Chondrocyte (in vitro differentiated cells): ENCODE measurements around the gene RHEB. TPM values are rescaled to one million over a fixed set of nuclear protein-coding genes. Genes with fewer than 3 reads are reported as not detected.
A peak's percentile ranks its signal among the peaks of the same experiment; 100 is the strongest.

ENCODE experiments used
- DNase-seq: peaks from one replicate; pipeline ENCODE4 v3.0.0; 2021; ENCODE audit warnings: mixed read lengths, low spot score
- H3K27ac Mint-ChIP-seq: one replicate; pipeline ENCODE4 v1.8.0; 2021; ENCODE audit warnings: mild to moderate bottlenecking, moderate library complexity, mixed read lengths; ENCODE audit not compliant: unreplicated experiment
- H3K27me3 Mint-ChIP-seq: 2 replicates; pipeline ENCODE4 v1.8.0; 2021; ENCODE audit warnings: low read depth, mixed read lengths
- H3K36me3 Mint-ChIP-seq: 2 replicates; pipeline ENCODE4 v1.8.0; 2021; ENCODE audit warnings: low read depth, mixed read lengths
- H3K4me1 Mint-ChIP-seq: 2 replicates; pipeline ENCODE4 v1.8.0; 2021; ENCODE audit warnings: low read depth, mild to moderate bottlenecking, mixed read lengths
- H3K4me3 Mint-ChIP-seq: one replicate; pipeline ENCODE4 v1.8.0; 2021; ENCODE audit warnings: mild to moderate bottlenecking, moderate library complexity, mixed read lengths; ENCODE audit not compliant: unreplicated experiment
- H3K9me3 Mint-ChIP-seq: 2 replicates; pipeline ENCODE4 v1.8.0; 2021; ENCODE audit warnings: low read depth, mixed read lengths
- CTCF ChIP-seq: fragments of 200-600 bp; sonication (generic); IDR thresholded peaks from 2 replicates; pipeline ENCODE4 v1.5.0; 2021; ENCODE audit warnings: antibody characterized with exemption, mild to moderate bottlenecking, moderate library complexity
- total RNA-seq: library from RNA; stranded (reverse); gene quantifications from 3 replicates; pipeline ENCODE4 v1.2.1, GENCODE V29; 2021

RHEB gene
- total RNA-seq, 1 donor from 2014 or later = 126 TPM

- Mint-ChIP-seq H3K4me3 (no peak overlapping the region), H3K4me1 (peaks cover 23% of the 10 kb centered on the region), H3K9me3 (no peaks in the 10 kb centered on the region), H3K27ac (no peak overlapping the region), H3K36me3 (no peaks in the 10 kb centered on the region), H3K27me3 (peaks cover 2% of the 10 kb centered on the region)
- no peak for DNase-seq
- no peak for TF ChIP-seq CTCF
Measured at GRCh38 chr7:151442776-151443496, 76.8 kb downstream of the RHEB start.

GRCh38 chr7:151440799-151441445, 78.8 kb downstream of the RHEB start:
- Mint-ChIP-seq H3K27me3 (no peaks in the 10 kb centered on the region), H3K9me3 (no peaks in the 10 kb centered on the region), H3K27ac (peak overlapping the region; percentile 51), H3K4me1 (peaks cover 27% of the 10 kb centered on the region), H3K4me3 (peak overlapping the region; percentile 6), H3K36me3 (no peaks in the 10 kb centered on the region)
- no peak for TF ChIP-seq CTCF
- no peak for DNase-seq

- Mint-ChIP-seq H3K36me3 (no peaks in the 10 kb centered on the region), H3K9me3 (no peaks in the 10 kb centered on the region), H3K4me1 (peaks cover 27% of the 10 kb centered on the region), H3K27me3 (no peaks in the 10 kb centered on the region), H3K27ac (peak within 1 kb of the TSS; percentile 51), H3K4me3 (peak within 1 kb of the TSS; percentile 31)
- no peak for DNase-seq
- TF ChIP-seq CTCF = no peak
Measured at GRCh38 chr7:151439855-151440798, 79.6 kb downstream of the RHEB start, which contains the start of gene CRYGN. Gene CRYGN (minus strand): TSS chr7:151440141. CDS start chr7:151439917, 224 bp downstream.

GRCh38 chr7:151438864-151439601, 80.7 kb downstream of the RHEB start:
- Mint-ChIP-seq H3K4me3 (no peak overlapping the region), H3K27me3 (no peaks in the 10 kb centered on the region), H3K36me3 (no peaks in the 10 kb centered on the region), H3K9me3 (no peaks in the 10 kb centered on the region), H3K4me1 (peaks cover 27% of the 10 kb centered on the region), H3K27ac (no peak overlapping the region)
- no peak for DNase-seq
- TF ChIP-seq CTCF = no peak
